GM19239 (cell line): Measurements from ENCODE around the gene NRM.
"Not testable (repeated sequence)": the region's sequence is repeated elsewhere in the genome, so short reads cannot be mapped to it uniquely, and the experiment has no call there.

Experiments
- DNase-seq: peaks from one replicate; pipeline ENCODE4 v3.0.0; 2011; ENCODE audit warnings: low spot score; ENCODE audit not compliant: insufficient read length
- FAIRE-seq: peaks from 2 replicates; lab custom pipeline; 2011; peaks lifted over from hg19 to GRCh38; lab: Jason Lieb, UNC

The NRM gene

DNA sequence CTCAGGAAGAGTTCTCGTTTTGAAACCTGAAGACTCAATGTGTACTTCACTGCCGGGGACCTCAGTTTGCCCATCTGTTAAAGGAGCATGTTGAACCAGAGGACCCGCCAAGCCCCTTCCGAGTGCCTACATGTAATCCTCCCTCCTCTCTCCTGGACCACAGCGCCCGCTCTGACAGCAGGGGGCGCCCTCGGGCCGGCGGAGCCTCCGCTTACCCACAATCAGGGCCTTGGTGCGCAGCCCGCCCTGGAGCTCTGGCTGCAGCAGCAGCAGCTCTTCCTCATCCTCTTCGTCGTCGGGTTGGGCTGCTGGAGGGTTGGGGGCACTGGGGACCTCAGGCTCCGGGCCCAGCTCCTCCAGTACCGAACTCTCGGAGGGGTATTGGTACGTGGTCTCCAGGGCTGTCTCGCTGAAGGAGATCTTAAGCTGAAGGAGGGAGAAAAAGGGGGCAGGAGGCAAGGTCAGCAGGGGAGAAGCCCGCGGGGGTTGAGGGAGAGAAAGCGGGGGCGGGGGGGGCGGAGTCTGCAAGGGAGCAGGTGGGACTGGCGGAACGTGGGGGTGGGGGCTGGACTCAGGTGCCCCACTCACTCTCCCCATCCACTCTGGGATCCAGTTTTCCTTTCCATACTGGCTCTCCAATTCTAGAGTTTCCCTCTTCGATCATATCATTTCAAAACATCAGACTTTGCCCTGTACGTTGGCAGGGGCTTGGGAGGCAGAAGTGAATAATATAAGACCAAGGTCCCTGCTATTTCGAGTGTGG lies 11.6 kb downstream of the NRM start:
- DNase-seq (peak; percentile 71), FAIRE-seq (peak; percentile 86)

DNA sequence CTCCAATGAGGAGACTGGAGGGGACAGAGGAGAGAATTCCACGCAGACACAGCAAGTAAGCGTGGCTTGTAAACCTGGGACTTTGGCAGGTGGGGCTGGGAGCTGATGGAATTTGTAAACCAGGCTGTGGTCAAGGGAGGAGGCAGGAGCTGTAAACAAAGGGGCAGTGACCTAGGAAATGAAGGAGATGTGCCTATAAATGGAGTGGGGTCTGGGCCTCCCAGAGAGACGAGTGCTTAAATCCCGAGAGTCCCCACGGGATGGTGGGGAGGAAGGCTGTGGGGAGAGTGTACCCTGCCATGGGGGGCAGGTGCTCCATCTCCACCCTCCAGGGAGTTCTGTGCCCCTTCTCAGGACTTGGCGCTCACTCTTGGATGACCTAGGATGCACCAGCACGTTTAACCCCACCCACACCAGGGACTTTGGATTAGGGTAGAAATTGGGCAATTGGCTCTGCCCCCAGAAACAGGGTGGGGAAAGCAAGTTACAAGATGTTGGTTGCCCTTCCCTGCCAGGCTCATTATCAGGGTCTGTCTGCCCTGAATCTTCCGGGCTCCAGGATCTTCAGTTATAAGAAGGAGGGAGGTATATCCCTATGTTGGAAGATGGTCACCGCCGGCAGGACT lies 14.0 kb downstream of the NRM start:
- DNase-seq (no peak), FAIRE-seq (no peak)

DNA sequence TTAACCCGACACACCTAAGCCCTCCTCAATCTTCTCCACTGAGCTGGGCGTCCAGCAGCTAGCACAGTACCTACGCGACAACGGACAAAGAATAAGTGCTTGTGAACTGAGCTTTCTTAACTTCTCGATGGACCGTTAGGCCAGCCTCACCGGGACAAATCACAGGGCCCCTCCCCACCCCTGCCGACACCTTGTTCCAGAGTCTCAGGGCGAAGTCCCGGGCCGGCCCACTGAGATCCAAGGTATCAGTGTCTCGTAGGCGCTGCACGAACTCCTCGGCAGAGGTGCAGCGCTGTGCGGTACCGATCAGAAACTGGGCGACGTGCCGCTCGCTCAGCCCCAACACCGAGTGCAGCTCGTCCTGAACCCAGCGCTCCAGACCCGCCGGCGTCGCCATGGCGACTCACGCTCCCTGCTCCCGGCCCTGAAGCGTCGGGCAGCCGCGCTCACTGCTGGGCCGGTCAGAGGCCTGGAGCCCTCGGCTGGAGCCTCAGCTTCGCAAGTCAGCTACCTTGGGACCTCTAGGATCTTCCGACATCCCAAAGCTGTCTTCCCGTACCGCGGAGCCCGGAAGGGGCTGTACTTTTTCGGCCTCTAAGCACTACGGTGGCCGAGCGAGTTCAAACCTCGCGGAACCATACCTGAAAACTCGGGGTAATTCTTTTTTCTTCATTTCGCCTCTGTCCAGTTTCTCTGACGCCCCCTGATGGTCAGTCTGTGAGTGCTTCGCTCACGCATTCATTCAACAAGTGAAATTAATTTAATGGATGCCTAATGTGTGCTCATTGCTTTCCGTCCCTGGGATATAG lies 18.1 kb downstream of the NRM start, which contains the start of gene DHX16:
DHX16 (minus strand) TSS at position 562 of the 809 bp plus-strand sequence; CDS start at position 397, 165 bp downstream.
- peak; percentile 97 for FAIRE-seq

DNA sequence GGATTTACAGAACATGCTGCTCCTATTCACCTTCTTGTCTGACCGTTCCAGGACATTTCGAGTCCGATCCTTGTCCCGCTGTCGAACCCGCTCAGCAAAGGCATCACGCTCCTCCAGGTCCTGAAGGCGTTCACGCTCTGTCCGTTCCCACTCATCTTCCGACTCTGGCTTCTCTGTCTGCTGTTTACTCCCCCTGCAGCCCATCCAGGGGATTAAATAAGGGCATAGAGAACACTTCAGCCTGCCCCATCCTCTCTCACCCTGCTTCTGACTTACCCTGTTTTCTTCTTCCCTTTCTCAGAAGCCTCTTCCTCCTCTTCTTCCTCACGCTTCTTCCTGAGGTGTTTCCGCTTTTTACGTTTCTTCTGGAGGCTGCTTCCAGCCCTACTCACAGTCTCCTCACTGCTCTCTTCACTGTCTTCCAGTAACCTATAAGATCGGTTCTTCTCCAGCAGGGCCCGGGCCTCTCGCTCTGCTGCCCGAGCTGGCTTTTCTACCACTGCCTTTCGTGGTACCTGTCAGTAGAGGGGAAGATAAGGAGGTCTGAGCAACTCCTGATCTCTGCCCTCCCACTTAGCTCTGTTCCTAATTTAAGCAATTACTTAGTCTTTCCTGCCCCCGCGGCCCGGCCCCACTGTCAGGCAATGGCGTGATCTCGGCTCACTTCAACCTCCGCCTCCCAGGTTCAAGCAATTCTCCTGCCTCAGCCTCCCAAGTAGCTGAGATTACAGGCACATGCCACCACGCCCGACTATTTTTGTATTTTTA lies 19.8 kb downstream of the NRM start:
- DNase-seq: no peak
- no peak for FAIRE-seq

More for the DNA sequence above, 18.1 kb downstream of the NRM start, which contains the start of gene DHX16:
- peak; percentile 91 for DNase-seq

DNA sequence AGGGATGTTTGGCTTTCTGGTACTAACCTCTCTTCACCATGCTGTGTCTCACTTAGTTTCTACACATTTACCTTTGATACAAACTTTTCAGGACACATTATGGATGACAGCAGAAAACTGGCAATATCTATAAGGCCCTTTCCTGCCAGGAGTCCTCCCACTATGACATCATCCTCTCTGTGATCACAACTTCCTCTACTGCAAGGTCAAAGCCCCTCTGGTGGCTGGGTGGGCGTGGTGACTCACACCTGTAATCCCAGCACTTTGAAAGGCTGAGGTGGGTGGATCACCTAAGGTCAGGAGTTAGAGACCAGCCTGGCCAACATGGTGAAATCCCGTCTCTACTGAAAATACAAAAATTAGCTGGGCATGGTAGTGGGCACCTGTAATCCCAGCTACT lies 24.5 kb downstream of the NRM start:
- DNase-seq, FAIRE-seq: not testable (repeated sequence)

DNA sequence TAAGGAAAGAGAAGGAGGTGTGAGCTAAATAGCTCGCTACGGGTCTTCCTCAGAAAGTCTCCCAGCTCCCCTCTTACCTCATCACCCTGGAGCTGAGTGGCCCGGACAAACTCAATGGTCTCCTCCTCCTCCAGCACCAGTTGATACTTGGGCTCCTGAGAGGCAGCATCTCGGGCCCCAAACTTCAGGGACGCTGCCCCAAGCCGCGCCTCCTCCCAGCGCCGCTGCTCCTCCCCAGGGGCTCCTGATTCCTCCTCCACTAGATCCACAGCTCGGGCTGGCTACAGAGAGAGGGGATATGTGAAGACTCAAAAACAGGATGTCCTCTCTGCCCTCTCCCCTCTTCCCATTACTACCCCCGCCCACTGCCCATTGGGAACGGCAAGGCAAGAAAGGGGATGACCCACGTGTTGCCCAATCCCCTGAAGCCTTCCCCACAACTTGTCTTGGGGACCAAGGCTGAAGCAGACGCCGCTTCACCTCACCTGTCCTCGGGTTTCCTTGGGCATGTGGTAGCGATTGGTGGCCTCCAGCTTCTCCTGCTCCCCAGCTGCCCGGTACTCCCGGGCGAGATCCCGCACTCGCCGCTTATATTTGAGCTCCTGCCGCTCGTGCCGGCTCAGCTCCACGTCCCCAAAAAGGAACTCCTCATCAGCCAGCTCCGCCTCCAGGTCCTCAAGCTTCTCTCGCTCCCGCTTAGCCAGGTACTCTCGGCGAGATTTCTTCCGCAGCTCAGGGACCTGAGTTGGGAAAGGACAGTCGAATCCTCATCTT lies 25.6 kb downstream of the NRM start:
- no peak for FAIRE-seq
- DNase-seq: no peak

DNA sequence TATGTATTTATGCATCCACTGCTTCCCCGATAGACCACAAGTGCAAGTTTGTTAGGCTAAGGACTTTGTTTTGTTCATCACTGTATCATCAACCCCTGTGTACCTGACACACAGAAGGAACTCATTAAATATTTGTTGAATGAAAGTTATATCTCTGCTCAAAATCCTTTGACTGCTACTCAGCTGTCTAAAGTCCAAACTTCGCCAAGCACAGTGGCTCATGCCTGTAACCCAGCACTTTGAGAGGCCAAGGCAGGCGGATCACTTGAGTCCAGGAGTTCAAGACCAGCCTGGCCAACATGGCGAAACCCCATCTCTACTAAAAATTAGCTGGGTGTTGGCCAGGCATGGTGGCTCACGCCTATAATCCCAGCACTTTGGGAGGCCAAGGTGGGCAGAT lies 32.9 kb downstream of the NRM start:
- not testable (repeated sequence) for FAIRE-seq, DNase-seq

DNA sequence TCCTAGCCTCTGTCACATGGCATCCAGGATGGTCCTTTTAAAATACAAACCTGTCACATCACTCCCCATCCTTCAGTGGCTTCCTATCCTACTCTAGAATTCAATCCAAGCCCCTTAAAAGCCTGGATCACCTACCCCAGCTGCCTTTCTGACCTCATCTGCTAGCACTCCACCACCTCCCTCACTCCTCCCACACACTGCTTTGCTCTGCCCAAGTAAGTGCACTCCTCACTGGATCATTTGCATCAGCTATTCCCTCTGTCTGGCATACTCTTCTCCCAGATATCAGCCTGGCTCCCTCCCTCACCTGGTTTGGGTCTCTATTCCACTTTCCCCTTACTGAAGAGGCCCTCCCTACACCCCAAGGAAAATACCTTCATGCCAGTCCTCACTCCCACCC lies 33.3 kb downstream of the NRM start:
- DNase-seq (no peak), FAIRE-seq (no peak)

DNA sequence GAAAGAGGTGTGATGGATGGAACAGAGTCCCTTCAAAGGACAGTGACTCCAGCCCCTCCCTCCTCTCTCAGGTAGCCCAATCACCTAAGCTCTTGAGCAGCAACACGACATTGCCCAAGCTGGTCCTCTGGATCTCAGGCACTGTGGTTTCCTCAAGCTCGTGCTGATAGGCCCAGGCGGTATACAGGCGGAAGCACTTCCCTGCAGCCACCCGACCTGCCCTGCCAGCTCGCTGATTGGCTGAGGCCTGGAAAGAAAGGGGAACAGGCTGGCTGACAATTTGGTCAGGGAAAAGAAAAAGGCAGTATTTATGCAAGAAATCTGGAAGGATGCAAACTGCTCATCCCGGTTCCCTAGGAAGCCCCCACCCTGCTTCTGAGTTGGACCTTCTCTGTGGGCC lies 34.3 kb downstream of the NRM start:
- DNase-seq: no peak
- no peak for FAIRE-seq

DNA sequence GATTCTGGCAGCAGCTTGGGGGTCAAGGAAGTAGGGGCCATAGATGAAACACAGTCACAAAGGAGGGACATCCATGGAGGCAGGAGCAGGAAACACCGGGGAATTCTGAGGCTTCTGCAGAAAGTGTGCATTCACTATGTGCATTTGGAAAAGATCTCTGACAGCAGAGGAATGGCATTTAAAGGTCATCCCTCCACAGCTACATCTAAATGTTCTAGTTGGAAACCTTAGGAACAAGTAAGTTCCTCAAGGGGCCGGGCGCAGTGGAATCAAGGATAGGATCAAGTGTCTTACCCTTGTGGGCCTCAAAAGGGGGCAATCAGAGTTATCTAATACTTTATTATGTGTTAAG lies 35.1 kb downstream of the NRM start:
- FAIRE-seq: no peak
- no peak for DNase-seq

DNA sequence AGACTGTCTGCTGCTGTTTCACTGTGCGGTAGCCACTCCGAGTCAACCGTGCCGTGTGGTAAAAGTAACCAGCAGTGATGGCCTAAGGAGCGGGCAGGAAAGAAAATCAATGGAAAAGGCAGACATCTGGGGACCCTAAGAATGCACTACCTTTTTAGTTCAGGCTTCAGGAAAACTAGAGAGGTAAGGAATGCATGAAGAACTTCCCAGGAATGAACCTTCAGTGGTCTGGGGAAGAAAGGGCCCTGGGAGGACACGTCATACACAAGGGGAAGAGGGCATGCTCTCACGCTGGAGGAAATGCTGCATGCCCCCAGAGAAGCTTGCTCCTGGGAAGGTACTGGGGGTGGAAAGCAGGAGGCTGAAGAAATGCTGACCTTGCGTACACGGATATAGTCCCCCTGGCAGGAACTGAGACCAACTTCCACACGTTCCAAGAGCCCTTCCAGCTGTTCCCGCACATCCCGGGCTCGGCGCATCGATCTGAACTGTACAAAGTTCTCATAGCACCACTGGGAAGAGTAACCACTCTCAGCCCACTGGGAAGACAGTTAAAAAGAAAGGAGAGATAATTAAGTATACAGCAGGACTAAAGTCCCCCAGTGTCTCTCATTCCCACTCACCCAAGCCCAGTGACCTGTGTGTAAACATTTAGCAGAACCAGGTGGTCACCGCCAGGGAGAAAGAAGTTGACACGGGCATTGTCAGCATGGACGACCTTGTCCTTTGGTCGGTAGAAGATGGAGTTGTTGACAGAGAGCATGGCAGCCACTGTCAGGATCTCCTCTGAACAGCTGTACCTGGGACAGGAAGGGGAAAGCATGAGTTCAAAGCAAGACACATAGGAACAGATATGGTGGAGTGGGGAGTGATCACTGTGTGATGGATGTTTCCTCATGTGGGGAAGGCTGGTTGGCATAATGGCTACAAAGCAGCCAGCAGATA lies 35.7 kb downstream of the NRM start:
- DNase-seq (no peak), FAIRE-seq (no peak)

DNA sequence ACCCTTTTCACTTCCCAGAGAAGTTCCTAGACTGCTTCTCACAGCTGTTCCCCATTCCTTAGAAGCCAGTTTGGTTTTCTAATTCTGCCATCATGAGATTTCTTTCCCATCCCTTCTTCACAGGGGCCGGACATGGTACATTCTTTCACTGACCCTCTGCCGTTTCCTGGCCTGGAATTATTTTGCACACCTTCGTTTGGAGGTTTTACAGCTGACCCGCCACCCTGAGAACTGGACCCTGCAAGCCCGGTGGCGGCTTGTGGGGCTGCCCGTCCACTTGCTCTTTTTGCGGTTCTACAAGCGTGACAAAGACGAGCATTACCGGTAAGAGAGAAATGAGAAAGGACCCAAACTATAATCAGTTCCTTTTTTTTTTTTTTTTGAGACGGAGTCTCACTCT lies 39.6 kb downstream of the NRM start:
- FAIRE-seq (no peak), DNase-seq (no peak)

DNA sequence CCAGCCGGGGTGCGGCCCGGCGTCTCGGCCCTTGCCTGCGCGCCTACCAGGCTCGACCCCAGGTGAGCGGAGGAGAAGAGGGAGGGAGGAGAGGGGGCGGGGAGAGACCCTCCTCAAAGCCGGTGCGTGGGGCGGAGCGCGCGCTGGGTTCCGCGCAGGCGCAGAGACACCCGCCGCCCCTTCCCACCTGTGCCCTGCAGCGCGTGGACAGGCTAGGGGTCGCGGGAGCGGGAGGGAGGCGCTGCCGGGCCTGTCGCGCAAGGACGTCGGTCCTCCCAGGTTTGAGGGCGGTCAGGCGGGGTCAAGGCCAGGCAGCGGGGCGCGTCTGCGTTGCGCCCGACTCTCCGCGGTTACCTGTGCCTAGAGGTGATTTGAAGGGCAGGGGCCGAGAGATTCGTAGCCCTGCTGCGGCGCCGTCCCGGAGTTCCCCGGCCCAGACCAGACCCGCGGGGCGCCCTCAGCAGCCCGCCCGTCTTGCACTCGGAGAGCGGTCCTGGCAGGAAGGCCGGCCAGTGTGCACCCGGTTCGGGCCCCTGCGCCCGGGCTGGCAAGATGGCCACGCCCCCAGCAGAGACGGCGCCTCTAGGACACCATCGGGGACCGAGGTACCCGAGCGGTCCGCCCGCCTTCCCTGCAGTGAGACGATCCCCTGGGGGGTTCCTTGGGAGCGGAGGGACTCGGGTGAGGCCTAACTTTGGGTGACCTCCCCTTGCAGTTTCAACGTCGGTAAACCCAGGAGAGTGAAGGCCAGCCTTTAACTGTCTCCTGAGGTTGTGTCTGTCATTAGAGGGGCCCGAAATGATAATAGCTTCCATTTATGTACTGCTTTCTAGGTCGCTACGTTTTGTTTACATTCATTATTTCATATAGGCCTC lies 43.3 kb downstream of the NRM start:
- FAIRE-seq: peak; percentile 21
- DNase-seq: peak; percentile 75

DNA sequence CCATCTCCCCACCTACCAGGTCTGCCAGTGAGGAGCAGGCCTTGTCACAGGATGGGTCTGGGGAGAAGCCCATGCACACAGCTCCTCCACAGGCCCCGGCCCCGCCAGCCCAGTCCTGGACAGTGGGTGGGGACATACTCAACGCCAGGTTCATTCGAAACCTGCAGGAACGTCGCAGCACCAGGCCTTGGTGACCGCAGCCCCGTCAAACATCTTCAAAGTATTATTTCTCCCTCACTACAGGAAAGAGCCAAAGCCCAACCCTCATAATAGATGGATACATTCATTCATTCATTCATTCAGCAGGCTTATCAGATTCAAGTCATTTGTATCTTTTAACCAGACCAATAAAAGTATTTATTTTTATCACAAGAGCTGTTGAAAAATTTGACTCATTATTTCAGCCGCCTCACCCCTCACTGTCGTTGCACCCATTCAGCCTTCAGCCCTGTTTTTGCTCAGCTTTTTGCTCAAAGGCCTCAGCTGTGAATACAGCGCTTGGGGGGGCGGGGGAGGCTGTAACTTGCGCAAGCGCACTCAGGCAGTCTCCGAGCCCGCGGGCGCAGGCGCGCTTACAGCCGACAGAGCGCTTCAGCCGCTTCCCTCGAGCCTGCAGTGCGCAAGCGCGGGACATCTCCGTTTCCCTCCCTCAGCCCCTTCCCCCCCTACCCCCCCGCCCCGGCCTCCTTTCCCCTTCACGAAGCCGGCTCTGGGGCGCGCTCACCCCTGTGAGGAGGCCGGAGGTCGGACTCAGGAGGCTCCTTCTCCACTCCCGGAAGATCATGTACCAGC lies 44.1 kb downstream of the NRM start, which contains the start of gene C6orf136:
C6orf136 (plus strand) TSS at position 684 of the 792 bp plus-strand sequence; CDS start at position 783, 99 bp downstream.
- peak; percentile 92 for DNase-seq
- FAIRE-seq: peak; percentile 88

DNA sequence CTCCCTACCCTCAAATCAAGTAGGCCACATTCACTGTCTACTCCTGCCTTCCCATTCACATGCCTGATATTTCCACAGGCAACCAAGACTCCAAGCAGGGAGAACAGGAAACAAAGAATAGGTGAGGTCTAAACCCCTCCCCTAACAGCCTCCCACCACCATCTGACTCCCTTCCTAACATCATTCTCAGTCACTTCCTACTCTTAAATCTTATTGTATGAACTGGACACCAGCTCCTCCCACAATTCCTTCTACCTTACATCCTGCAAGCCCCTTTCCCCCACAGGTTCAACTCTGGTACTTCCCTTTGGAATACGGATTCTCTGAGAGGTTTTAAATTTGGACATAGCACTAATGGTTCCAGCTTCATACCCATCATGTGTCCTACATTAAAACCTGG lies 44.8 kb downstream of the NRM start:
- DNase-seq: no peak
- FAIRE-seq: no peak

DNA sequence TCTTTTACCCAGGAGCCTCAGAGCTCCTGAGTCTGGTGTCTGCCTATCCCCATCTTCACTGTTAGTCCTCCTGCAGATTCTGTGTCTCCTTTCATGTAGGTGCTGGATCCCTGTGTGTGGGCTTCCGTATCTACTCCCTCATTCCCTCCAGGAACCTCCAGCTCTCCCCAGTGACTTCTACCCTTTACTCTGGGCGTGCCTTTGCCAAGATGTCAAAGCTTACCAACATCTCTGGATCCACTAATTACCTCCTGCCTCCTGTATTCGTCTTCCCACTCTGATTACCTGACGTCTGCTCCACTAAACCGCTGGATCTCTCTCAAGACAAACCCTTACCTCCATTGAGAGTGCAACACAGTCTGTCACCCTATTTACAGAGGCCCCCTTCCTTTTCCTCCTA lies 46.0 kb downstream of the NRM start:
- DNase-seq: no peak
- FAIRE-seq: no peak

DNA sequence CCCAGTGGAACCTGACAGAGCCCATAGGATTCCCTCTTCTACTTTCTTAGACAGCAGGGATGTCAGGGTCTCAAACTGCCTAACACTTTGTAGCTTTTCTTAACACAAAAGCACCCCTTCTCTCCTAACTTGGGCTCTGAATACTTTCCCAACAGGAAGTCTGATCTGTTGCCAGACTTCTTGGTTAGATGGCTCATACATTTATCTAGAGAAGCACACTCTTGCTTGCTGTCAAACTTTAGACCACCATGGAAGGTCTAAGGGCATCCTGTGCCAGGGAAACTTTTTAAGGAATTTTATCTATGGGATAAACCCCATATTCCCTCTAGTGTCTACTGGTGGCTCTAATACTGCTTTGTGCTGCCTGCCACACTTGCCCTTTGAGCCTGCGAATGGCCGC lies 47.1 kb downstream of the NRM start:
- DNase-seq: no peak
- FAIRE-seq: no peak
